BLaER1 (cell line): ENCODE results near the gene CORT.
"Not testable (repeated sequence)": the region's sequence is repeated elsewhere in the genome, so short reads cannot be mapped to it uniquely, and the experiment has no call there.

Experiments
- H3K27ac ChIP-seq: shearing (Covaris generic); formaldehyde crosslinking; 2 replicates; pipeline ENCODE4 v1.8.1; 2022
- H3K27me3 ChIP-seq: shearing (Covaris generic); formaldehyde crosslinking; 2 replicates; pipeline ENCODE4 v1.8.1; 2022
- H3K36me3 ChIP-seq: shearing (Covaris generic); formaldehyde crosslinking; 2 replicates; pipeline ENCODE4 v1.8.1; 2022
- H3K4me1 ChIP-seq: shearing (Covaris generic); formaldehyde crosslinking; 2 replicates; pipeline ENCODE4 v1.8.1; 2022
- H3K4me2 ChIP-seq: shearing (Covaris generic); formaldehyde crosslinking; 2 replicates; pipeline ENCODE4 v1.8.1; 2022
- H3K4me3 ChIP-seq: shearing (Covaris generic); formaldehyde crosslinking; 2 replicates; pipeline ENCODE4 v1.8.1; 2022
- H3K9ac ChIP-seq: shearing (Covaris generic); formaldehyde crosslinking; 2 replicates; pipeline ENCODE4 v1.8.1; 2022
- H3K9me3 ChIP-seq: shearing (Covaris generic); formaldehyde crosslinking; 2 replicates; pipeline ENCODE4 v1.8.1; 2022
- H4K20me1 ChIP-seq: shearing (Covaris generic); formaldehyde crosslinking; 2 replicates; pipeline ENCODE4 v1.8.1; 2022
- Cebpa-rat ChIP-seq: shearing (Covaris generic); IDR thresholded peaks from 2 replicates; pipeline ENCODE4 v1.8.1; 2022

CORT gene

GRCh38 chr1:10424651-10425050 is 25.2 kb upstream of the CORT start:
- Histone ChIP-seq H3K4me3 (no peak overlapping the region), H3K9me3 (no peaks in the 10 kb centered on the region), H4K20me1 (no peaks in the 10 kb centered on the region), H3K9ac (no peak overlapping the region), H3K27ac (no peak overlapping the region), H3K36me3 (peaks cover 33% of the 10 kb centered on the region), H3K27me3 (no peaks in the 10 kb centered on the region), H3K4me2 (no peak overlapping the region), H3K4me1 (peaks cover 6% of the 10 kb centered on the region)
- TF ChIP-seq Cebpa-rat, result no peak

GRCh38 chr1:10425826-10426534 is 23.9 kb upstream of the CORT start:
- Histone ChIP-seq H3K36me3 (peaks cover 20% of the 10 kb centered on the region), H3K4me1 (peaks cover 10% of the 10 kb centered on the region)
- not testable (repeated sequence) for H3K9ac ChIP-seq, H4K20me1 ChIP-seq, H3K27ac ChIP-seq, H3K4me3 ChIP-seq, H3K4me2 ChIP-seq, H3K27me3 ChIP-seq, H3K9me3 ChIP-seq

DNA sequence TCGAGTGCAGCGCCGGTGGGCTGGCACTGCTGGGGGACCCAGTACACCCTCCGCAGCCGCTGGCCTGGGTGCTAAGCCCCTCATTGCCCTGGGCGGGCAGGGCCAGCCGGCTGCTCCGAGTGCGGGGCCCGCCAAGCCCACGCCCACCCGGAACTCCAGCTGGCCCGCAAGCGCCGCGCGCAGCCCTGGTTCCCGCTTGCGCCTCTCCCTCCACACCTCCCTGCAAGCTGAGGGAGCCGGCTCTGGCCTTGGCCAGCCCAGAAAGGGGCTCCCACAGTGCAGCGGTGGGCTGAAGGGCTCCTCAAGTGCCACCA is 23.3 kb upstream of the CORT start:
- not testable (repeated sequence) for H3K27me3 ChIP-seq, H3K27ac ChIP-seq, H4K20me1 ChIP-seq, H3K9me3 ChIP-seq, H3K4me2 ChIP-seq, H3K4me3 ChIP-seq, H3K9ac ChIP-seq
- H3K4me1 ChIP-seq, result peaks cover 15% of the 10 kb centered on the region
- peaks cover 15% of the 10 kb centered on the region for H3K36me3 ChIP-seq

DNA sequence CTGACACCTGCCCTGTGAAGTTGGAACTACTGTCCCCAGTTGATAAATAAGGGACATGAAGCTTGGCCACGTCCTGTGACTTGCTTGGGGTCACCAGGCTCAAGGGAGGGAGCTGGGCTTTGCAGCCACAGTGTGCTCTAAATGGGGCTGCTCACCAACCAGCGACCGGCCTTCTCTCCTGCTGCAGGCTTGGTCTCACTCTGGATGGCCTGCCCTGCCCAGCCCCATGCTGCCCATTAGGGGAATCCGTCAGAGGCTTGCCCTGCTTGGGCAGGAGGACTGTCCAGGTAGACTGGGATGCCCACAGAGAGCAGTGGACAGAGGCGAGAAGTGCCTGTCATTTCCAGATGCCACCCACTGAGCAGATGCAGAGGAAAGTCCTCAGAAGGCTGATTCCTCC is 20.8 kb upstream of the CORT start:
- no peaks in the 10 kb centered on the region for H3K9me3 ChIP-seq
- peaks cover 40% of the 10 kb centered on the region for H3K4me1 ChIP-seq
- H4K20me1 ChIP-seq, result no peaks in the 10 kb centered on the region
- H3K9ac ChIP-seq, result peak overlapping the region; percentile 13; the same call in 1 of the 2 replicates
- H3K27ac ChIP-seq, result no peak overlapping the region
- H3K4me3 ChIP-seq, result no peak overlapping the region
- H3K4me2 ChIP-seq, result no peak overlapping the region
- H3K36me3 ChIP-seq, result 0 out of 2 replicates have a peak, but pooled peaks cover 4% of the 10 kb centered on the region
- TF ChIP-seq Cebpa-rat, result no peak
- no peaks in the 10 kb centered on the region for H3K27me3 ChIP-seq

DNA sequence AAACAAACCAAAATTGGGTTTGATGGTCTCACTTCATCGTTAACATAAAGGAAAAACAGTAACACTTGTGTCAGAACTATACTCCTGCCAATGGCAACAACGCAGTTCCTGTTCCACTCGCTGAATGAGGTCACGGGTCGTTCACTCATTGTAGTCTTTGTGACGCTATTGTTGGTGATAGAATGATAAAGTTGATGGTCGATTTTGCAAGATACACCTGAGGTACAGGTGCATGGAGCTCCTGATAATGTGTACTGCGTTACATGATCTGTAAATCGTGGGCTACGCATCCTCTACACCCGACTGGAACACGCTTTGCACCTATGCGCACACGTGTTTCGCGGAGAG is 20.0 kb upstream of the CORT start:
- TF ChIP-seq Cebpa-rat, result no peak
- no peaks in the 10 kb centered on the region for H3K27me3 ChIP-seq
- peak overlapping the region; percentile 84; the same call in 1 of the 2 replicates for H3K27ac ChIP-seq
- 0 out of 2 replicates have a peak, but pooled peaks cover 5% of the 10 kb centered on the region for H3K36me3 ChIP-seq
- peak overlapping the region; percentile 96 for H3K4me3 ChIP-seq
- H3K4me2 ChIP-seq, result peak overlapping the region; percentile 99
- H3K9me3 ChIP-seq, result no peaks in the 10 kb centered on the region
- no peaks in the 10 kb centered on the region for H4K20me1 ChIP-seq
- H3K9ac ChIP-seq, result peak overlapping the region; percentile 88
- H3K4me1 ChIP-seq, result peaks cover 40% of the 10 kb centered on the region

DNA sequence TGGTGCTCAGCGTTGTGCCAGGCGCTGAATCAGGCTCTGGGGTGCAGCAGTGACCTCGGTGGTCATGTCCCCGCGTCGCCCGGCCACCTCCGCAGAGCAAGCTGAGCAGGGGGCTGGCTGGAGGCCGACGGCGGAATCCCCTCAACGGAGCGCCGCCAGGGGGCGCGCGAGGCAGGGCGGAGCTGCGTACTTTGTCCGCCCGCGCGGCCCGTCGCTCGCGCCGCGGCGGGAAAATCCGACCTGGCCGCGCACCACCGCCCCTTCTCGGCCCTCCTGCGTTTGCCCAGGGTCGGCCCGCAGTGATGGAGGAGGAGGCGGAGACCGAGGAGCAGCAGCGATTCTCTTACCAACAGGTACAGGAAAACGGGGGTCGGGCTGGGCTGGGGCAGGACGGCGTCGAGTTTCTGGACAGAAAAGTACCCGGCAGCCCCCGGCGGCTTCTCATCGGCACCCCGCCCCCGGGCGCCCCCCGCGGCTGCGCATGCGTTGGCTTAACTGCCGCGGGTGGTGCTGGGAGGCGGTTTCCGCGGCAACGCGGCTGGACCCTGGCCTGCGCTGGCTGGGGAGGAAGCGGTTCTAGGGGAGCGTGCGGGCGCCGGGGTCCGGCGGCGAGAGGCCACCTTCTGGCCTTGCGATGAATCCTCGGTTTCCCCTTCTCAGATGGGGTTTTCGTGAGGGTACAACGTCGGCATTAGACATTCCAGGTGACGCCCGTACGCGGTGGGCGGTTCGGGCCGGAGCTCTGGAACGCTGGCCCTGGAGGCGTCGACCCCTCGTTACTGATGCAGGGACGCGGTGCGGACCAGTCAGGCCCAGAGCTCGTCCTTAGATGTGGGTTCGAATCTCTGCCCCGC is 19.4 kb upstream of the CORT start, which contains the start of gene CENPS:
Gene CENPS (plus strand): TSS at position 218 of the 854 bp plus-strand sequence. CDS start 85 bp downstream, at position 303.
- H3K27ac ChIP-seq, result peak within 1 kb of the TSS; percentile 84
- peak within 1 kb of the TSS; percentile 99 for H3K4me2 ChIP-seq
- no peaks in the 10 kb centered on the region for H4K20me1 ChIP-seq
- no peak for TF ChIP-seq Cebpa-rat
- H3K27me3 ChIP-seq, result no peaks in the 10 kb centered on the region
- peaks cover 40% of the 10 kb centered on the region for H3K4me1 ChIP-seq
- peak within 1 kb of the TSS; percentile 88 for H3K9ac ChIP-seq
- H3K9me3 ChIP-seq, result no peaks in the 10 kb centered on the region
- 0 out of 2 replicates have a peak, but pooled peaks cover 9% of the 10 kb centered on the region for H3K36me3 ChIP-seq
- H3K4me3 ChIP-seq, result peak within 1 kb of the TSS; percentile 96

GRCh38 chr1:10431070-10431730 is 18.6 kb upstream of the CORT start:
- Histone ChIP-seq H3K4me1 (peaks cover 40% of the 10 kb centered on the region), H3K9me3 (no peaks in the 10 kb centered on the region), H3K27me3 (no peaks in the 10 kb centered on the region), H3K4me2 (peak overlapping the region; percentile 99), H3K9ac (peak overlapping the region; percentile 88), H3K27ac (peak overlapping the region; percentile 84), H3K36me3 (0 out of 2 replicates have a peak, but pooled peaks cover 9% of the 10 kb centered on the region), H3K4me3 (peak overlapping the region; percentile 96), H4K20me1 (no peaks in the 10 kb centered on the region)
- no peak for TF ChIP-seq Cebpa-rat

- Histone ChIP-seq H3K27me3 (no peaks in the 10 kb centered on the region), H3K4me3 (no peak overlapping the region), H3K9ac (0 out of 2 replicates have a peak overlapping the region, but pooled peaks have one; percentile 20), H4K20me1 (no peaks in the 10 kb centered on the region), H3K36me3 (0 out of 2 replicates have a peak, but pooled peaks cover 14% of the 10 kb centered on the region), H3K9me3 (no peaks in the 10 kb centered on the region), H3K4me1 (peaks cover 40% of the 10 kb centered on the region), H3K27ac (no peak overlapping the region), H3K4me2 (peak overlapping the region; percentile 99)
- no peak for TF ChIP-seq Cebpa-rat
Measured at GRCh38 chr1:10432910-10433700, 16.7 kb upstream of the CORT start.

GRCh38 chr1:10433790-10434189 is 16.0 kb upstream of the CORT start:
- Histone ChIP-seq H3K9me3 (no peaks in the 10 kb centered on the region), H3K4me3 (no peak overlapping the region), H3K36me3 (0 out of 2 replicates have a peak, but pooled peaks cover 14% of the 10 kb centered on the region), H3K9ac (no peak overlapping the region), H4K20me1 (no peaks in the 10 kb centered on the region), H3K4me2 (peak overlapping the region; percentile 99), H3K27ac (no peak overlapping the region), H3K4me1 (peaks cover 40% of the 10 kb centered on the region), H3K27me3 (no peaks in the 10 kb centered on the region)
- TF ChIP-seq Cebpa-rat, result no peak
